H1 (cell line): Measurements from ENCODE around the gene MRS2. TPM values are rescaled to one million over a fixed set of nuclear protein-coding genes. Genes with fewer than 3 reads are reported as not detected.

Experiments
- ASH2L ChIP-seq: fragments of 200-600, 300-600 bp; sonication (generic); IDR thresholded peaks from one replicate; pipeline ENCODE4 v1.7.1; 2017; ENCODE audit warnings: low read length
- BRCA1 ChIP-seq: IDR thresholded peaks from 2 replicates; pipeline ENCODE4 v1.6.1; 2012; ENCODE audit warnings: low read depth, low read length, improper control_type of control experiment
- EGR1 ChIP-seq: IDR thresholded peaks from 2 replicates; pipeline ENCODE4 v1.6.1; 2011; ENCODE audit warnings: low read depth, low read length, borderline replicate concordance
- NRF1 ChIP-seq: IDR thresholded peaks from 2 replicates; pipeline ENCODE4 v1.6.1; 2011; ENCODE audit warnings: mild to moderate bottlenecking, low read depth, low read length, improper control_type of control experiment
- POLR2AphosphoS5 ChIP-seq: IDR thresholded peaks from 2 replicates; pipeline ENCODE4 v1.6.1; 2011; ENCODE audit warnings: low read depth, low read length
- SP1 ChIP-seq: IDR thresholded peaks from 2 replicates; pipeline ENCODE4 v1.6.1; 2011; ENCODE audit warnings: low read depth, low read length
- TAF7 ChIP-seq: optimal IDR thresholded peaks from 2 replicates; pipeline ENCODE3; 2011; ENCODE audit warnings: low read depth, mild to moderate bottlenecking, inconsistent platforms, low read length, moderate library complexity, borderline replicate concordance
- YY1 ChIP-seq: IDR thresholded peaks from 2 replicates; pipeline ENCODE4 v1.6.1; 2011; ENCODE audit warnings: low read depth, mild to moderate bottlenecking, low read length
- ZNF274 ChIP-seq: IDR thresholded peaks from 2 replicates; pipeline ENCODE4 v1.7.0; 2012; ENCODE audit warnings: low read length, borderline replicate concordance; ENCODE audit errors: extremely low read depth
- polyA plus RNA-seq, 7 experiments: library from polyadenylated mRNA; depleted of rRNA in 3 of 7; stranded (reverse) in 5 of 7; unstranded in 2 of 7; fragments of >200 nt in 5 of 7; fragments of 200-250 nt in 2 of 7; gene quantifications; 1 replicate in 5 of 7; 2 replicates in 1 of 7; 4 replicates in 1 of 7; pipeline versions ENCODE4 v1.2.1 to v1.2.3, GENCODE V29; 2011 to 2013; ENCODE audit warnings: missing spikeins in 2 of 7, mixed read lengths in 2 of 7
- total RNA-seq: library from RNA; stranded (reverse); fragmentation: NEBNext Ultra II Directional; extraction: Animal tissue kit (Norgen Biotek cat#: 25700); gene quantifications from 2 replicates; pipeline ENCODE4 v1.2.1, GENCODE V29; 2021
- TF ChIP-seq, protein P1 (sequence below): fragments of 300-600 bp; sonication (generic); IDR thresholded peaks from 2 replicates; pipeline ENCODE4 v1.7.1; 2012; ENCODE audit warnings: low read length, moderate library complexity, mild to moderate bottlenecking, inconsistent platforms; ENCODE audit not compliant: insufficient replicate concordance

Gene MRS2
- total and polyA plus RNA-seq, 2 of the 8 experiments (the other 6 are each of a cell fraction or from before 2014, with no cell fraction given), result 51.2 to 67.5 TPM

DNA sequence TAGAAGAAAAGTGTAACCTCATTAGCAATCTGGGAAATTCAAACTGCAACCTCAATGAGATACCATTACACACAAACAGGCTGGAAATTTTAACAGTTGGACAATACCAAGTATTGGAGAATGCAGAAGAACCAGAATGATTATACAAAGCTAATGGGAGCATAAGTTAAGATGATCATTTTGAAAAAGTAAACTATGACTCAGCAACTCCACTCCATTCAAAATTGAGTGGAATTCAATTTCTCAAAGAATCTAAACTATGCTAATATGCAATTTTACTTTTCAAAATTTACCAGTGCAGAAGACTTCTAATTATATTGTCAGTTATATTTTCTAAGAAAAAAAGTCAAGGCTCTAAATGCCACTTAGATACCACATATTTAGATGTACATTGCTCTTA lies 69.4 kb downstream of the MRS2 start (continued):
- TF ChIP-seq, protein P1, sequence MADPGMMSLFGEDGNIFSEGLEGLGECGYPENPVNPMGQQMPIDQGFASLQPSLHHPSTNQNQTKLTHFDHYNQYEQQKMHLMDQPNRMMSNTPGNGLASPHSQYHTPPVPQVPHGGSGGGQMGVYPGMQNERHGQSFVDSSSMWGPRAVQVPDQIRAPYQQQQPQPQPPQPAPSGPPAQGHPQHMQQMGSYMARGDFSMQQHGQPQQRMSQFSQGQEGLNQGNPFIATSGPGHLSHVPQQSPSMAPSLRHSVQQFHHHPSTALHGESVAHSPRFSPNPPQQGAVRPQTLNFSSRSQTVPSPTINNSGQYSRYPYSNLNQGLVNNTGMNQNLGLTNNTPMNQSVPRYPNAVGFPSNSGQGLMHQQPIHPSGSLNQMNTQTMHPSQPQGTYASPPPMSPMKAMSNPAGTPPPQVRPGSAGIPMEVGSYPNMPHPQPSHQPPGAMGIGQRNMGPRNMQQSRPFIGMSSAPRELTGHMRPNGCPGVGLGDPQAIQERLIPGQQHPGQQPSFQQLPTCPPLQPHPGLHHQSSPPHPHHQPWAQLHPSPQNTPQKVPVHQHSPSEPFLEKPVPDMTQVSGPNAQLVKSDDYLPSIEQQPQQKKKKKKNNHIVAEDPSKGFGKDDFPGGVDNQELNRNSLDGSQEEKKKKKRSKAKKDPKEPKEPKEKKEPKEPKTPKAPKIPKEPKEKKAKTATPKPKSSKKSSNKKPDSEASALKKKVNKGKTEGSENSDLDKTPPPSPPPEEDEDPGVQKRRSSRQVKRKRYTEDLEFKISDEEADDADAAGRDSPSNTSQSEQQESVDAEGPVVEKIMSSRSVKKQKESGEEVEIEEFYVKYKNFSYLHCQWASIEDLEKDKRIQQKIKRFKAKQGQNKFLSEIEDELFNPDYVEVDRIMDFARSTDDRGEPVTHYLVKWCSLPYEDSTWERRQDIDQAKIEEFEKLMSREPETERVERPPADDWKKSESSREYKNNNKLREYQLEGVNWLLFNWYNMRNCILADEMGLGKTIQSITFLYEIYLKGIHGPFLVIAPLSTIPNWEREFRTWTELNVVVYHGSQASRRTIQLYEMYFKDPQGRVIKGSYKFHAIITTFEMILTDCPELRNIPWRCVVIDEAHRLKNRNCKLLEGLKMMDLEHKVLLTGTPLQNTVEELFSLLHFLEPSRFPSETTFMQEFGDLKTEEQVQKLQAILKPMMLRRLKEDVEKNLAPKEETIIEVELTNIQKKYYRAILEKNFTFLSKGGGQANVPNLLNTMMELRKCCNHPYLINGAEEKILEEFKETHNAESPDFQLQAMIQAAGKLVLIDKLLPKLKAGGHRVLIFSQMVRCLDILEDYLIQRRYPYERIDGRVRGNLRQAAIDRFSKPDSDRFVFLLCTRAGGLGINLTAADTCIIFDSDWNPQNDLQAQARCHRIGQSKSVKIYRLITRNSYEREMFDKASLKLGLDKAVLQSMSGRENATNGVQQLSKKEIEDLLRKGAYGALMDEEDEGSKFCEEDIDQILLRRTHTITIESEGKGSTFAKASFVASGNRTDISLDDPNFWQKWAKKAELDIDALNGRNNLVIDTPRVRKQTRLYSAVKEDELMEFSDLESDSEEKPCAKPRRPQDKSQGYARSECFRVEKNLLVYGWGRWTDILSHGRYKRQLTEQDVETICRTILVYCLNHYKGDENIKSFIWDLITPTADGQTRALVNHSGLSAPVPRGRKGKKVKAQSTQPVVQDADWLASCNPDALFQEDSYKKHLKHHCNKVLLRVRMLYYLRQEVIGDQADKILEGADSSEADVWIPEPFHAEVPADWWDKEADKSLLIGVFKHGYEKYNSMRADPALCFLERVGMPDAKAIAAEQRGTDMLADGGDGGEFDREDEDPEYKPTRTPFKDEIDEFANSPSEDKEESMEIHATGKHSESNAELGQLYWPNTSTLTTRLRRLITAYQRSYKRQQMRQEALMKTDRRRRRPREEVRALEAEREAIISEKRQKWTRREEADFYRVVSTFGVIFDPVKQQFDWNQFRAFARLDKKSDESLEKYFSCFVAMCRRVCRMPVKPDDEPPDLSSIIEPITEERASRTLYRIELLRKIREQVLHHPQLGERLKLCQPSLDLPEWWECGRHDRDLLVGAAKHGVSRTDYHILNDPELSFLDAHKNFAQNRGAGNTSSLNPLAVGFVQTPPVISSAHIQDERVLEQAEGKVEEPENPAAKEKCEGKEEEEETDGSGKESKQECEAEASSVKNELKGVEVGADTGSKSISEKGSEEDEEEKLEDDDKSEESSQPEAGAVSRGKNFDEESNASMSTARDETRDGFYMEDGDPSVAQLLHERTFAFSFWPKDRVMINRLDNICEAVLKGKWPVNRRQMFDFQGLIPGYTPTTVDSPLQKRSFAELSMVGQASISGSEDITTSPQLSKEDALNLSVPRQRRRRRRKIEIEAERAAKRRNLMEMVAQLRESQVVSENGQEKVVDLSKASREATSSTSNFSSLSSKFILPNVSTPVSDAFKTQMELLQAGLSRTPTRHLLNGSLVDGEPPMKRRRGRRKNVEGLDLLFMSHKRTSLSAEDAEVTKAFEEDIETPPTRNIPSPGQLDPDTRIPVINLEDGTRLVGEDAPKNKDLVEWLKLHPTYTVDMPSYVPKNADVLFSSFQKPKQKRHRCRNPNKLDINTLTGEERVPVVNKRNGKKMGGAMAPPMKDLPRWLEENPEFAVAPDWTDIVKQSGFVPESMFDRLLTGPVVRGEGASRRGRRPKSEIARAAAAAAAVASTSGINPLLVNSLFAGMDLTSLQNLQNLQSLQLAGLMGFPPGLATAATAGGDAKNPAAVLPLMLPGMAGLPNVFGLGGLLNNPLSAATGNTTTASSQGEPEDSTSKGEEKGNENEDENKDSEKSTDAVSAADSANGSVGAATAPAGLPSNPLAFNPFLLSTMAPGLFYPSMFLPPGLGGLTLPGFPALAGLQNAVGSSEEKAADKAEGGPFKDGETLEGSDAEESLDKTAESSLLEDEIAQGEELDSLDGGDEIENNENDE, result no peak
- no peak for TF ChIP-seq EGR1
- no peak for TF ChIP-seq POLR2AphosphoS5
- TF ChIP-seq BRCA1, result no peak
- no peak for TF ChIP-seq SP1
- TF ChIP-seq TAF7, result no peak
- no peak for TF ChIP-seq NRF1
- TF ChIP-seq ZNF274, result no peak
- TF ChIP-seq YY1, result no peak
- no peak for TF ChIP-seq ASH2L
